ENCODE data around the gene F11R. TPM values are rescaled to one million over a fixed set of nuclear protein-coding genes. Genes with fewer than 3 reads are reported as not detected.
"Not testable (repeated sequence)": the region's sequence is repeated elsewhere in the genome, so short reads cannot be mapped to it uniquely, and the experiment has no call there.

Gene F11R
- total RNA-seq, 1 donor from 2014 or later, result 11.9 TPM

- Mint-ChIP-seq H3K9me3 (no peaks in the 10 kb centered on the region), H3K4me3 (no peak overlapping the region), H3K27ac (no peak overlapping the region), H3K4me1 (ENCODE audit: low read depth) (no peaks in the 10 kb centered on the region), H3K36me3 (ENCODE audit: low read depth) (no peaks in the 10 kb centered on the region), H3K27me3 (ENCODE audit: insufficient read depth) (peaks cover 18% of the 10 kb centered on the region)
- intact Hi-C loops (cut with micrococcal nuclease), result no loop called here
- no peak for DNase-seq (ENCODE audit: low spot score)
These were observed 48.0 kb downstream of the F11R start for GRCh38 chr1:160972939-160973338.

- no peak for DNase-seq (ENCODE audit: low spot score)
- H3K27ac Mint-ChIP-seq, result no peak overlapping the region
These were observed 49.3 kb downstream of the F11R start for GRCh38 chr1:160971618-160972056.

GRCh38 chr1:160963521-160963920 lies 57.4 kb downstream of the F11R start:
- Mint-ChIP-seq H3K27me3 (ENCODE audit: insufficient read depth) (peaks cover 5% of the 10 kb centered on the region), H3K36me3 (ENCODE audit: low read depth) (no peaks in the 10 kb centered on the region), H3K4me3 (no peak overlapping the region), H3K4me1 (ENCODE audit: low read depth) (no peaks in the 10 kb centered on the region), H3K9me3 (no peaks in the 10 kb centered on the region), H3K27ac (no peak overlapping the region)
- DNase-seq (ENCODE audit: low spot score), result no peak
- intact Hi-C loops (cut with micrococcal nuclease), result no loop called here

More at GRCh38 chr1:160971618-160972056, 49.3 kb downstream of the F11R start:
- Mint-ChIP-seq H3K4me1 (ENCODE audit: low read depth) (no peaks in the 10 kb centered on the region), H3K27me3 (ENCODE audit: insufficient read depth) (peaks cover 15% of the 10 kb centered on the region), H3K4me3 (no peak overlapping the region), H3K36me3 (ENCODE audit: low read depth) (no peaks in the 10 kb centered on the region), H3K9me3 (no peaks in the 10 kb centered on the region)
- intact Hi-C loops (cut with micrococcal nuclease), result no loop called here

GRCh38 chr1:160961419-160961818 lies 59.5 kb downstream of the F11R start:
- H3K36me3 Mint-ChIP-seq (ENCODE audit: low read depth), result no peaks in the 10 kb centered on the region
- intact Hi-C loops (cut with micrococcal nuclease), result no loop called here
- H3K27me3 Mint-ChIP-seq (ENCODE audit: insufficient read depth), result peaks cover 8% of the 10 kb centered on the region
- DNase-seq (ENCODE audit: low spot score), result no peak
- H3K9me3 Mint-ChIP-seq, result no peaks in the 10 kb centered on the region
- no peaks in the 10 kb centered on the region for H3K4me1 Mint-ChIP-seq (ENCODE audit: low read depth)
- H3K4me3 Mint-ChIP-seq, result no peak overlapping the region
- H3K27ac Mint-ChIP-seq, result no peak overlapping the region

- intact Hi-C loops (cut with micrococcal nuclease), result no loop called here
- Mint-ChIP-seq H3K27me3 (ENCODE audit: insufficient read depth) (peaks cover 4% of the 10 kb centered on the region), H3K27ac (no peak overlapping the region)
These were observed 64.0 kb downstream of the F11R start for GRCh38 chr1:160956966-160957365.

GRCh38 chr1:160954158-160955104 lies 66.5 kb downstream of the F11R start, which contains the start of gene ITLN2:
TSS of gene ITLN2 (minus strand) at chr1:160954809. CDS start at chr1:160954741, 68 bp downstream.
- H3K4me3 Mint-ChIP-seq, result no peak within 1 kb of the TSS
- no peaks in the 10 kb centered on the region for H3K36me3 Mint-ChIP-seq (ENCODE audit: low read depth)
- peak; percentile 5 for DNase-seq (ENCODE audit: low spot score)
- H3K9me3 Mint-ChIP-seq, result no peaks in the 10 kb centered on the region
- peaks cover 11% of the 10 kb centered on the region for H3K4me1 Mint-ChIP-seq (ENCODE audit: low read depth)
- intact Hi-C loops (cut with micrococcal nuclease), result loop anchor here (1.0 kb wide), 1 partner anchor 273 kb away; no protein-coding TSS in a partner anchor
- peaks cover 7% of the 10 kb centered on the region for H3K27me3 Mint-ChIP-seq (ENCODE audit: insufficient read depth)
- H3K27ac Mint-ChIP-seq, result no peak within 1 kb of the TSS

More at GRCh38 chr1:160956966-160957365, 64.0 kb downstream of the F11R start:
- no peaks in the 10 kb centered on the region for H3K9me3 Mint-ChIP-seq
- DNase-seq (ENCODE audit: low spot score), result no peak
- H3K4me1 Mint-ChIP-seq (ENCODE audit: low read depth), result peaks cover 7% of the 10 kb centered on the region
- no peak overlapping the region for H3K4me3 Mint-ChIP-seq
- no peaks in the 10 kb centered on the region for H3K36me3 Mint-ChIP-seq (ENCODE audit: low read depth)

GRCh38 chr1:160953030-160953429 lies 67.9 kb downstream of the F11R start:
- no peak for DNase-seq (ENCODE audit: low spot score)
- intact Hi-C loops (cut with micrococcal nuclease), result no loop called here
- no peaks in the 10 kb centered on the region for H3K9me3 Mint-ChIP-seq
- H3K4me1 Mint-ChIP-seq (ENCODE audit: low read depth), result peaks cover 11% of the 10 kb centered on the region
- H3K27ac Mint-ChIP-seq, result no peak overlapping the region
- peaks cover 7% of the 10 kb centered on the region for H3K27me3 Mint-ChIP-seq (ENCODE audit: insufficient read depth)
- H3K36me3 Mint-ChIP-seq (ENCODE audit: low read depth), result no peaks in the 10 kb centered on the region
- H3K4me3 Mint-ChIP-seq, result no peak overlapping the region

- H3K4me1 Mint-ChIP-seq (ENCODE audit: low read depth), result peaks cover 11% of the 10 kb centered on the region
- H3K36me3 Mint-ChIP-seq (ENCODE audit: low read depth), result no peaks in the 10 kb centered on the region
- H3K27ac Mint-ChIP-seq, result no peak overlapping the region
- no peak overlapping the region for H3K4me3 Mint-ChIP-seq
- no peak for DNase-seq (ENCODE audit: low spot score)
- H3K27me3 Mint-ChIP-seq (ENCODE audit: insufficient read depth), result peaks cover 8% of the 10 kb centered on the region
- H3K9me3 Mint-ChIP-seq, result no peaks in the 10 kb centered on the region
- intact Hi-C loops (cut with micrococcal nuclease), result no loop called here
These were observed 68.8 kb downstream of the F11R start for GRCh38 chr1:160952129-160952510.

GRCh38 chr1:160951443-160952128 lies 69.4 kb downstream of the F11R start:
- intact Hi-C loops (cut with micrococcal nuclease), result loop anchor here (1.0 to 2.0 kb wide), 7 partner anchors 67 to 276 kb away; no protein-coding TSS in a partner anchor
- H3K27me3 Mint-ChIP-seq (ENCODE audit: insufficient read depth), result peaks cover 6% of the 10 kb centered on the region
- H3K4me3 Mint-ChIP-seq, result no peak overlapping the region
- DNase-seq (ENCODE audit: low spot score), result peak; percentile 52
- H3K4me1 Mint-ChIP-seq (ENCODE audit: low read depth), result peaks cover 11% of the 10 kb centered on the region
- H3K27ac Mint-ChIP-seq, result no peak overlapping the region
- H3K36me3 Mint-ChIP-seq (ENCODE audit: low read depth), result no peaks in the 10 kb centered on the region
- H3K9me3 Mint-ChIP-seq, result no peaks in the 10 kb centered on the region

GRCh38 chr1:160950657-160951056 lies 70.3 kb downstream of the F11R start:
- DNase-seq (ENCODE audit: low spot score), result no peak
- Mint-ChIP-seq H3K9me3 (no peaks in the 10 kb centered on the region), H3K27me3 (ENCODE audit: insufficient read depth) (peaks cover 5% of the 10 kb centered on the region), H3K27ac (no peak overlapping the region), H3K4me1 (ENCODE audit: low read depth) (peaks cover 11% of the 10 kb centered on the region), H3K4me3 (no peak overlapping the region), H3K36me3 (ENCODE audit: low read depth) (no peaks in the 10 kb centered on the region)
- intact Hi-C loops (cut with micrococcal nuclease), result loop anchor here (1.0 to 2.0 kb wide), 7 partner anchors 66 to 275 kb away; no protein-coding TSS in a partner anchor

- H3K36me3 Mint-ChIP-seq (ENCODE audit: low read depth), result no peaks in the 10 kb centered on the region
- H3K4me3 Mint-ChIP-seq, result no peak overlapping the region
- no peaks in the 10 kb centered on the region for H3K9me3 Mint-ChIP-seq
- peaks cover 6% of the 10 kb centered on the region for H3K27me3 Mint-ChIP-seq (ENCODE audit: insufficient read depth)
- intact Hi-C loops (cut with micrococcal nuclease), result loop anchor here (2.0 kb wide), 1 partner anchor 269 kb away; no protein-coding TSS in a partner anchor
- peaks cover 11% of the 10 kb centered on the region for H3K4me1 Mint-ChIP-seq (ENCODE audit: low read depth)
- H3K27ac Mint-ChIP-seq, result no peak overlapping the region
- DNase-seq (ENCODE audit: low spot score), result no peak
These were observed 71.1 kb downstream of the F11R start for GRCh38 chr1:160949881-160950280.

GRCh38 chr1:160949216-160949880 lies 71.6 kb downstream of the F11R start:
- H3K9me3 Mint-ChIP-seq; H3K4me1 Mint-ChIP-seq (ENCODE audit: low read depth); H3K27ac Mint-ChIP-seq; H3K4me3 Mint-ChIP-seq; DNase-seq (ENCODE audit: low spot score); intact Hi-C loops (cut with micrococcal nuclease); H3K36me3 Mint-ChIP-seq (ENCODE audit: low read depth); H3K27me3 Mint-ChIP-seq (ENCODE audit: insufficient read depth): not testable (repeated sequence)
